SW480 (cell line): ENCODE data around the gene DSC1.

Experiments
- DNase-seq: peaks from one replicate; pipeline ENCODE4 v3.0.0-alpha.2; 2016; ENCODE audit warnings: low spot score

The DSC1 gene

GRCh38 chr18:31103423-31103822 is 59.2 kb downstream of the DSC1 start:
- no peak for DNase-seq

- peak; percentile 1 for DNase-seq
Observed at GRCh38 chr18:31102941-31103340, 59.7 kb downstream of the DSC1 start.

GRCh38 chr18:31102025-31102684 is 60.5 kb downstream of the DSC1 start, which contains the start of gene DSC2:
Gene DSC2, minus strand, starts transcription at chr18:31102421. Its CDS starts 450 bp downstream, at chr18:31101971.
- peak; percentile 29 for DNase-seq

GRCh38 chr18:31101183-31102024 is 61.3 kb downstream of the DSC1 start:
- peak; percentile 30 for DNase-seq

GRCh38 chr18:31100436-31101182 is 62.0 kb downstream of the DSC1 start:
- DNase-seq = peak; percentile 4

- peak; percentile 9 for DNase-seq
Observed at GRCh38 chr18:31099450-31100230, 63.0 kb downstream of the DSC1 start.

- DNase-seq = peak; percentile 17
Observed at GRCh38 chr18:31098878-31099277, 63.8 kb downstream of the DSC1 start.

GRCh38 chr18:31097666-31098065 is 65.0 kb downstream of the DSC1 start:
- DNase-seq = no peak

GRCh38 chr18:31093880-31094279 is 68.8 kb downstream of the DSC1 start:
- no peak for DNase-seq

- DNase-seq = no peak
Observed at GRCh38 chr18:31093294-31093693, 69.4 kb downstream of the DSC1 start.

GRCh38 chr18:31091350-31091749 is 71.3 kb downstream of the DSC1 start:
- DNase-seq = no peak

GRCh38 chr18:31088532-31088931 is 74.1 kb downstream of the DSC1 start:
- no peak for DNase-seq

- DNase-seq = no peak
Observed at GRCh38 chr18:31079973-31080372, 82.7 kb downstream of the DSC1 start.
